Activated CD4-positive, alpha-beta T cell treated with anti-CD3 and anti-CD28 coated beads for 24 hours (primary cell): ENCODE results near the gene HTT.
"Not testable (repeated sequence)": the region's sequence is repeated elsewhere in the genome, so short reads cannot be mapped to it uniquely, and the experiment has no call there.

Experiments
- DNase-seq, 2 donors: peaks; one replicate each; pipeline ENCODE4 v3.0.0-alpha.2; 2020; ENCODE audit warnings: low read depth in 2 of 2

The HTT gene

GRCh38 chr4:3046162-3046561 lies 28.3 kb upstream of the HTT start:
- no peak for DNase-seq

- no peak for DNase-seq
Measured at GRCh38 chr4:3046623-3047022, 27.9 kb upstream of the HTT start.

- DNase-seq: peak; percentile 50 to 64
Measured at GRCh38 chr4:3047464-3048286, 26.8 kb upstream of the HTT start.

DNA sequence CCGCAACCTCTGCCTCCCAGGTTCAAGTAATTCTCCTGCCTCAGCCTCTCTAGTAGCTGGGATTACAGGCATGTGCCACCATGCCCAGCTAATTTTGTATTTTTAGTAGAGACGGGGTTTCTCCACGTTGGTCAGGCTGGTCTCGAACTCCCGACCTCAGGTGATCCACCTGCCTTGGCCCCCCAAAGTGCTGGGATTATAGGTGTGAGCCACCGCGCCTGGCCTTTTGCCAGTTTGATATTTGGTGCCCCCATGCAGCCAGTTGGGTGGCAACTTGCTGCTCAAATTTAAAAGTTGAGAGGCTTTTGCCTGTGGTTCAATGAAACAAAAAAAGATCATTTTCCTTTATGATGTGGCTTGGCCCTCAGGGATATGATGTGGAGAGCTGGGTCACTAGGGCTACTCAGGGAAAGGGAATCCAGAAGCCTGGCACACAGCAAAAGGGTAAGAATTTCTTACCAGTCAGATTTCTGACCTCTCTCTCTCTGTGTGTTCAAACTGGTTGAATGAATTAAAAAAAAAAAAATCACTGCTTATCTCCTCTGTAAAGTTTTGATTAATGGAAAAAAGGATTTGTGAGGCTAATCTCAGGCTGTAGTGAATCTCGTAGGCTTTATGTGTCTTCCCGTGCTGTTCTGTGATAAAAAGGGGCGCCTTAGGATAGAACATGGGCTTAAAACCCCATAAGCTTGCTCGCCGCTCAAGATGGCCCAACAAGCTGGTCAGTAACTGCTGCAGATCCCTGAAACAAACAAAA lies 23.2 kb upstream of the HTT start:
- not testable (repeated sequence) for DNase-seq

DNA sequence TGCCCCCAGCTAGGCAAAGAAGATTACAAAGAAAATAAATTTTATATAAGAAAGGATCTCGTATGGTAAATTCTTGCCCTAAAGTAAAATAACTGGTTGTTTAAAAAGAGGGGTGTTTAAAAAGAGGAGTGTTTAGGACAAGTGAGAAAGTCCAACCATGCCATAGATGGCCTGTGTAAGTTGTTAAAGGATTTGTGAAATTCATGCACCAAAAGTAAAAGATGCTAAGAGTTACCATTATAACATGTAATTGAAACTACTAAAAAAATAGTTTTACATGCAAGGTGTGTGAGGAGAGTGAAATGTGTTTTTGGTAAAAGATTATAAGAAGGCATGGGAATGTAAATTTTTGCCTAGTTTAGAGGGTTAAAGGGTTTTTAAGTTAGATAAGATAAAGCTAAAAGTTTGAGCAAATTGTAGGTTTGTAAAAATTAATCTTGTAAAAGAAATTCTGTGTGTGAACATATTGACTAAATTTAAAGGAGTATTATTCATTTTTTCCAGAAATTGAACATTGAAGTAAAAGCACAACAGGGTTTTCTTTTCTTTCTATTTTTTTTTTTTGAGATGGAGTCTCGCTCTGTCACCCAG lies 20.2 kb upstream of the HTT start:
- DNase-seq: no peak

GRCh38 chr4:3059943-3060342 lies 14.5 kb upstream of the HTT start:
- no peak for DNase-seq

GRCh38 chr4:3060946-3061345 lies 13.5 kb upstream of the HTT start:
- DNase-seq: no peak

DNA sequence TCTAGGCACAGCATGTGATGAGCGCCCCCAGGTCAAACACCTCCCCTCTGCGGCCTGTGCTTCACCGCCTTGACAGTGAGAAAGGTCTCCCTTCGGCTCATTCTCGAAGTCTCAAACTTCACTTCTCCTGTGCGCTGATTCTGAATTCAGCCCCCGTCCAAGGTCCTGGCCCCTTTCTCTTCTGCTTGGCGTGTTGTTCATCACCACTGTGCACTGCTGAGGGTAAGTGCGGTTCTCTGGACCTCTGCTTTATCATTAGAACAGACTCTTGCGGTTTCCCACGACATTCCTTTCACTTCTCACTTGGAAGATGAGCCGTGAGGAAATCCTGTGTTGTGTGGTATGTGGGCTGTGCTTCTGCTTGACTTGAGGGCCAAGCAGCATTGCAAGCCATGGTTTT lies 12.0 kb upstream of the HTT start:
- no peak for DNase-seq

GRCh38 chr4:3065551-3065950 lies 8.9 kb upstream of the HTT start:
- no peak for DNase-seq

- no peak for DNase-seq
Measured at GRCh38 chr4:3066836-3067400, 7.6 kb upstream of the HTT start.

GRCh38 chr4:3067473-3068001 lies 6.9 kb upstream of the HTT start:
- DNase-seq: no peak

GRCh38 chr4:3069661-3070199 lies 4.8 kb upstream of the HTT start:
- no peak for DNase-seq

GRCh38 chr4:3070709-3071500 lies 3.6 kb upstream of the HTT start:
- no peak for DNase-seq

DNA sequence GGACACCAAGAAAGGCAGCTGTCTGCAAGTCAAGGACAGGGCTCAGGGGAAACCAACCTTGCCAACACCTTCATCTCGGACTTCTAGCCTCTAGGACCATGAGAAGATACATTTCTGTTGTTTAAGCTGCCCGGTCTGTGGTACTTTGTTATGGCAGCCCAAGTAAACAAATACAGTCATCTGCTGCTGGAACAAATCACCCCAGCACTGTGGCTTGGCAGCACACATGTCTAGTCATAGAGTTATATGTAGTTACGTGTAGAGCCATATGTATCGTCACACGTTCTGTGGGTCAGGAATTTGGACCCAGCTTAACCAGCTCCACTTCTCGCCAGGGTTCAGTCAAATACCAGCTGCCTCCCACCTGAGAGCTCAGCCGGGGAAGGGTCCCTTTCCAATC lies 2.7 kb upstream of the HTT start:
- DNase-seq: no peak

DNA sequence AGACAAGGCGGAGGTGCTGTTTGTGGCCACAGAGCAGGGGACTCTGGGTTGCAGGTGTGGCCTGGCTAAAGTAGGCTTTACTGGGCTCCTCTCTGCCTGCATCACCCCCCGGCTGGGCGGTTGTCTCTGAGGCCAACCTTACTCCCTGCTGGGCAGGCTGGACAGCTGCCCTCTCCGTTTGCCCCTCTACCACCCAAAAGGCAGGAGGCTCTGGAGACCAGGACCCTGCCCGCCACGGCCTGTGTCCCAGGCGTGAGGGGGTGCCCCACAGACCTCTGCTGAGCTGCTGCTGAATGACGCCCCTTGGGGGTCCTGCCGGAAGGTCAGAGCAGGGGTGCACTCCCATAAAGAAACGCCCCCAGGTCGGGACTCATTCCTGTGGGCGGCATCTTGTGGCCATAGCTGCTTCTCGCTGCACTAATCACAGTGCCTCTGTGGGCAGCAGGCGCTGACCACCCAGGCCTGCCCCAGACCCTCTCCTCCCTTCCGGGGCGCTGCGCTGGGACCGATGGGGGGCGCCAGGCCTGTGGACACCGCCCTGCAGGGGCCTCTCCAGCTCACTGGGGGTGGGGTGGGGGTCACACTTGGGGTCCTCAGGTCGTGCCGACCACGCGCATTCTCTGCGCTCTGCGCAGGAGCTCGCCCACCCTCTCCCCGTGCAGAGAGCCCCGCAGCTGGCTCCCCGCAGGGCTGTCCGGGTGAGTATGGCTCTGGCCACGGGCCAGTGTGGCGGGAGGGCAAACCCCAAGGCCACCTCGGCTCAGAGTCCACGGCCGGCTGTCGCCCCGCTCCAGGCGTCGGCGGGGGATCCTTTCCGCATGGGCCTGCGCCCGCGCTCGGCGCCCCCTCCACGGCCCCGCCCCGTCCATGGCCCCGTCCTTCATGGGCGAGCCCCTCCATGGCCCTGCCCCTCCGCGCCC lies 1.1 kb upstream of the HTT start:
- DNase-seq: no peak

DNA sequence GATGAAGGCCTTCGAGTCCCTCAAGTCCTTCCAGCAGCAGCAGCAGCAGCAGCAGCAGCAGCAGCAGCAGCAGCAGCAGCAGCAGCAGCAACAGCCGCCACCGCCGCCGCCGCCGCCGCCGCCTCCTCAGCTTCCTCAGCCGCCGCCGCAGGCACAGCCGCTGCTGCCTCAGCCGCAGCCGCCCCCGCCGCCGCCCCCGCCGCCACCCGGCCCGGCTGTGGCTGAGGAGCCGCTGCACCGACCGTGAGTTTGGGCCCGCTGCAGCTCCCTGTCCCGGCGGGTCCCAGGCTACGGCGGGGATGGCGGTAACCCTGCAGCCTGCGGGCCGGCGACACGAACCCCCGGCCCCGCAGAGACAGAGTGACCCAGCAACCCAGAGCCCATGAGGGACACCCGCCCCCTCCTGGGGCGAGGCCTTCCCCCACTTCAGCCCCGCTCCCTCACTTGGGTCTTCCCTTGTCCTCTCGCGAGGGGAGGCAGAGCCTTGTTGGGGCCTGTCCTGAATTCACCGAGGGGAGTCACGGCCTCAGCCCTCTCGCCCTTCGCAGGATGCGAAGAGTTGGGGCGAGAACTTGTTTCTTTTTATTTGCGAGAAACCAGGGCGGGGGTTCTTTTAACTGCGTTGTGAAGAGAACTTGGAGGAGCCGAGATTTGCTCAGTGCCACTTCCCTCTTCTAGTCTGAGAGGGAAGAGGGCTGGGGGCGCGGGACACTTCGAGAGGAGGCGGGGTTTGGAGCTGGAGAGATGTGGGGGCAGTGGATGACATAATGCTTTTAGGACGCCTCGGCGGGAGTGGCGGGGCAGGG lies 568 bp downstream of the HTT start:
- DNase-seq: peak in 1 of 2 donors; percentile 26

- no peak for DNase-seq
Measured at GRCh38 chr4:3075652-3075981, 1.1 kb downstream of the HTT start.

DNA sequence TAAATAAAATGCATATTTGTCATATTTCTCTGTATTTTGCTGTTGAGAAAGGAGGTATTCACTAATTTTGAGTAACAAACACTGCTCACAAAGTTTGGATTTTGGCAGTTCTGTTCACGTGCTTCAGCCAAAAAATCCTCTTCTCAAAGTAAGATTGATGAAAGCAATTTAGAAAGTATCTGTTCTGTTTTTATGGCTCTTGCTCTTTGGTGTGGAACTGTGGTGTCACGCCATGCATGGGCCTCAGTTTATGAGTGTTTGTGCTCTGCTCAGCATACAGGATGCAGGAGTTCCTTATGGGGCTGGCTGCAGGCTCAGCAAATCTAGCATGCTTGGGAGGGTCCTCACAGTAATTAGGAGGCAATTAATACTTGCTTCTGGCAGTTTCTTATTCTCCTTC lies 3.3 kb downstream of the HTT start:
- DNase-seq: no peak

- DNase-seq: no peak
Measured at GRCh38 chr4:3079694-3080123, 5.2 kb downstream of the HTT start.
